H1 (cell line): ENCODE data around the gene KIDINS220.

Experiments
- ATF2 ChIP-seq: IDR thresholded peaks from 2 replicates; pipeline ENCODE4 v1.6.1; 2012; ENCODE audit warnings: low read length, inconsistent platforms
- CEBPB ChIP-seq: IDR thresholded peaks from 2 replicates; pipeline ENCODE4 v1.6.1; 2012; ENCODE audit warnings: low read depth, low read length
- CTCF ChIP-seq, 3 experiments: IDR thresholded peaks; 1 replicate in 2 of 3; 2 replicates in 1 of 3; pipeline versions ENCODE4 v1.5.1 to v1.6.1; 2011; ENCODE audit warnings: low read length in 3 of 3, mild to moderate bottlenecking in 3 of 3, inconsistent platforms in 2 of 3, low read depth in 1 of 3, moderate library complexity in 1 of 3; ENCODE audit not compliant: insufficient read depth in 1 of 3; ENCODE audit errors: control extremely low read depth in 1 of 3
- EZH2 ChIP-seq: fragments of 200-600 bp; sonication (generic); IDR thresholded peaks from 2 replicates; pipeline ENCODE4 v1.7.1; 2012; ENCODE audit warnings: low read depth, mild to moderate bottlenecking, moderate library complexity, low read length, inconsistent platforms; ENCODE audit not compliant: severe bottlenecking
- MAX ChIP-seq: IDR thresholded peaks from 2 replicates; pipeline ENCODE4 v1.6.1; 2012; ENCODE audit warnings: inconsistent platforms
- POLR2AphosphoS5 ChIP-seq: IDR thresholded peaks from 2 replicates; pipeline ENCODE4 v1.6.1; 2011; ENCODE audit warnings: low read depth, low read length
- POU5F1 ChIP-seq: IDR thresholded peaks from 2 replicates; pipeline ENCODE4 v1.6.1; 2011; ENCODE audit warnings: low read depth, mild to moderate bottlenecking, low read length, moderate library complexity
- RBBP5 ChIP-seq: IDR thresholded peaks from 2 replicates; pipeline ENCODE4 v1.7.1; 2012; ENCODE audit warnings: low read depth, mild to moderate bottlenecking, inconsistent platforms, low read length, moderate library complexity, borderline replicate concordance
- SP2 ChIP-seq: IDR thresholded peaks from 2 replicates; pipeline ENCODE4 v1.6.1; 2012; ENCODE audit warnings: mild to moderate bottlenecking, low read length, inconsistent platforms
- SP4 ChIP-seq: IDR thresholded peaks from 2 replicates; pipeline ENCODE4 v1.6.1; 2012; ENCODE audit warnings: low read length, inconsistent platforms
- TBP ChIP-seq: IDR thresholded peaks from 2 replicates; pipeline ENCODE4 v1.6.1; 2011; ENCODE audit warnings: low read depth, low read length, improper control_type of control experiment

GRCh38 chr2:8754106-8754776 is 83.2 kb downstream of the KIDINS220 start:
- no peak for TF ChIP-seq EZH2
- no peak for TF ChIP-seq SP4
- TF ChIP-seq RBBP5: no peak
- TF ChIP-seq ATF2: no peak
- TF ChIP-seq POU5F1: no peak
- TF ChIP-seq SP2: no peak
- TF ChIP-seq CTCF (IDR thresholded peaks at IDR 0.05; ENCODE audit: control extremely low read depth in 1 of 3, insufficient read depth in 1 of 3, low read depth in 1 of 3, low read length in 3 of 3): no peak
- TF ChIP-seq CEBPB: no peak
- no peak for TF ChIP-seq MAX
- no peak for TF ChIP-seq TBP
- no peak for TF ChIP-seq POLR2AphosphoS5
